Prostate gland (tissue), 2 donors: ENCODE data around the gene LPP.

Experiments used
- POLR2A ChIP-seq: fragments of 450-650 bp; IDR thresholded peaks from one replicate; pipeline ENCODE4 v1.6.1; 2016; ENCODE audit warnings: antibody characterized with exemption, mild to moderate bottlenecking
- POLR2AphosphoS5 ChIP-seq: sonication (generic); formaldehyde crosslinking; IDR thresholded peaks from one replicate; pipeline ENCODE4 v1.6.1; 2017; ENCODE audit warnings: antibody characterized with exemption
- TF ChIP-seq, protein P1 (sequence below), 4 experiments: fragments of 200-600 bp in 2 of 4; fragments of 450-650 bp in 2 of 4; sonication (generic) in 2 of 4; IDR thresholded peaks; 1 replicate in 3 of 4; 2 replicates in 1 of 4; pipeline ENCODE4 v1.5.1; 2016 to 2019; ENCODE audit warnings: antibody characterized with exemption in 4 of 4, mild to moderate bottlenecking in 2 of 4, moderate library complexity in 2 of 4

DNA sequence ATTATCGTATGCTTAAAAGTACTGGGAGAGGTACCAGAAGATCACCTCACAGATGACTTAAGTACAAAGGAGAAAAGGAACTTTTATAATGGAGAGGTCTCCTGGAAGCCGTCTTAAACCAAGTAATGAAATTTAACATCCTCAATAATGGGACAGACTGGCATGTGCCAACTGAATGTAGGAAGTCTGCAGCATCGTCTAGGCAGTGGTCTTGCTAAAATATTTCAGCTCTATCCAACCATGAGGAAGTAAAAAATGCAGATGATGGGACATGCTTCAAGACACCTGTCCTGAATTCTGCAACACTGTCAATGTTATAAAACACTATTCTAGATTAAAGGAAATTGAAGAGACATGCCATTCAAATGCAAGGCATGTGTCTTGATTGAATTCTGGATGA, 559.0 kb downstream of the LPP start:
- TF ChIP-seq, protein P1, sequence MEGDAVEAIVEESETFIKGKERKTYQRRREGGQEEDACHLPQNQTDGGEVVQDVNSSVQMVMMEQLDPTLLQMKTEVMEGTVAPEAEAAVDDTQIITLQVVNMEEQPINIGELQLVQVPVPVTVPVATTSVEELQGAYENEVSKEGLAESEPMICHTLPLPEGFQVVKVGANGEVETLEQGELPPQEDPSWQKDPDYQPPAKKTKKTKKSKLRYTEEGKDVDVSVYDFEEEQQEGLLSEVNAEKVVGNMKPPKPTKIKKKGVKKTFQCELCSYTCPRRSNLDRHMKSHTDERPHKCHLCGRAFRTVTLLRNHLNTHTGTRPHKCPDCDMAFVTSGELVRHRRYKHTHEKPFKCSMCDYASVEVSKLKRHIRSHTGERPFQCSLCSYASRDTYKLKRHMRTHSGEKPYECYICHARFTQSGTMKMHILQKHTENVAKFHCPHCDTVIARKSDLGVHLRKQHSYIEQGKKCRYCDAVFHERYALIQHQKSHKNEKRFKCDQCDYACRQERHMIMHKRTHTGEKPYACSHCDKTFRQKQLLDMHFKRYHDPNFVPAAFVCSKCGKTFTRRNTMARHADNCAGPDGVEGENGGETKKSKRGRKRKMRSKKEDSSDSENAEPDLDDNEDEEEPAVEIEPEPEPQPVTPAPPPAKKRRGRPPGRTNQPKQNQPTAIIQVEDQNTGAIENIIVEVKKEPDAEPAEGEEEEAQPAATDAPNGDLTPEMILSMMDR (IDR thresholded peaks at IDR 0.05) = no peak
- no peak for TF ChIP-seq POLR2AphosphoS5
- no peak for TF ChIP-seq POLR2A
